RKO (cell line): ENCODE results near the gene TMEM184A.
"Not testable (repeated sequence)": the region's sequence is repeated elsewhere in the genome, so short reads cannot be mapped to it uniquely, and the experiment has no call there.

ENCODE experiments used
- DNase-seq: peaks from one replicate; pipeline ENCODE4 v3.0.0-alpha.2; 2016; ENCODE audit warnings: low spot score

Gene TMEM184A

DNA sequence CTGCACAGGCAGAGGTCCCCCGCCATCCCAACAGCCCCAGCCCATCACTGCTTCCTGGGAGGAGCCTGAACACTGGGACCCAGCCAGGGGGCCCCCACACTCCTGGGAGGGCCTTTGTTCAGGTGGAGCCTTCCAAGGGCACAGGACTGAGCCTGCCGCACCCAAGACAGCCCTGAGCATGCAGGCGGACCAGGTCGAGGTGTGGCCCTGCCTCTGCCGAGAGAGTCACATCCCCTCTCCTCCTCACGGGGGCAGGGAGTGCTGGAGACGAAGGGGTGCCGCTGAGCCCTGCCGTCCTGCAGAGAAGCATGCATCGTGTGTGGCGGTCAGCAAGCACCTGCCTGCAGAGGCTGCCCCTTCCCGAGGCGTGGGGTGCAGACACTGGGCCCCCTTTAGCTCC, 32.8 kb downstream of the TMEM184A start:
- DNase-seq: no peak

DNA sequence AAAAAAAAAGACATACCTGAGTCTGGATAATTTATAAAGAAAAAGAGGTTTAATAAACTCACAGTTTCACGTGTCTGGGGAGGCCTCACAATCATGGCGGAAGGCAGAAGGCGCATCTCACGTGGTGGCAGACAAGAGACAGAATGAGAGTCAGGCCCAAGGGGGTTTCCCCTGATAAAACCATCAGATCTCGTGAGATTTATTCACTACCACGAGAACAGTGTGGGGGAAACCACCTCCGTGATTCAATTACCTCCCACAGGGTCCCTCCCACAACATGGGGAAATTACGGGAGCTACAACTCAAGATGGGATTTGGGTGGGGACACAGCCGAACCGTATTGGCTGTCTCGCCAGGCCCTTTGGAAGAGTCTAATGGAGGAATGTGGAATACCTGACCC, 34.5 kb downstream of the TMEM184A start:
- no peak for DNase-seq

DNA sequence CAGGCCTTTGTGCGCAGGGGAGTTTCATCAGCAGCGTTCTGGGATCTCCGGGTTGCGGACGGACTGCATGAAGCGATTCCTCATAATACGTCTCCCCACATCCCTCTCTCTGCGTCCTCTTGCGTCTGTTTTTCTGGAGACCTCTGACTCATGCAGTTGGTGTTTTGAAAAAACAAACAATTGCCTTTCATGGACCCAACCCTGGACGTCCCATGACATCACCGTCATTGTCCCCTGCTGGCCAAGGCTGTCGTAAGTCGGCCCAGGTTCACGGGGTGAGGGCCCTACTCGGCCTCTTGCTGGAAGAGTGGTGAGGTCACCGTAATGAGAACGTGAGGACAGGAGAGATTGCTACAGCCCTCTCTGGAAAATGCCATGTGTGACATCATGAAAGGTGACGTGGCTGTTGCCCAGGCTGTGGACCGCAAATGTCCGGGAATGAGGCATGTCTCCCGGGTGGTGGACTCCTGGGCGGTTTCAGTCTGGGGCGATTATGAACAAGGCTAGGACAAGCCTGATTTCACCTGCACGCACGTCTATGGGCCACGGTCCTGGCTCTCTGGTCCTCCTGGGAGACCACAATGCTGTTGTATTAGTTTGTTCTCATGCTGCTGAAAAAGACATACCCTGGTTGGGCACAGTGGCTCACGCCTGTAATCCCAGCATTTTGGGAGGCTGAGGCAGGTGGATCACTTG, 35.3 kb downstream of the TMEM184A start:
- no peak for DNase-seq

DNA sequence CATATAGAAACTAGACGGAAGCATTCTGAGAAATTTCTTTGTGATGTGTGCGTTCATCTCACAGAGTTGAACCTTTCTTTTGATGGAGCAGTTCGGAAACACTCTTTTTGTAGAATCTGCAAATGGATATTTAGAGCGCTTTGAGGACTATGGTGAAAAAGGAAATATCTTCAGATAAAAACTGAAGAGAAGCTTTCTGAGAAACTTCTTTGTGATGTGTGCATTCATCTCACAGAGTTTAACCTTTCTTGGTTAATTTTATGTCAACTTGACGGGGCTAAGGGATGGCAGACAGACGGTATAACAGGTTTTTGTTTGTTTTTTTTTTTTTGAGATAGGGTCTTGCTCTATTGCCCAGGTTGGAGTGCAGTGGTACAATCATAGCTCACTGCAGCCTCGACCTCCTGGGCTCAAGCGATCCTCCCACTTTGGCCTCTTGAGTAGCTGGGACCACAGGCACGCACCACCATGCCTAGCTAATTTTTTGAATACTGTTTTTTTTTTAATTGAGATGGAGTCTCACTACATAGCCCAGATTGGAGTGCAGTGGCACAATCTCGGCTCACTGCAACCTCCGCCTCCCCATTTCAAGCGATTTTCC, 36.6 kb downstream of the TMEM184A start:
- DNase-seq: not testable (repeated sequence)

DNA sequence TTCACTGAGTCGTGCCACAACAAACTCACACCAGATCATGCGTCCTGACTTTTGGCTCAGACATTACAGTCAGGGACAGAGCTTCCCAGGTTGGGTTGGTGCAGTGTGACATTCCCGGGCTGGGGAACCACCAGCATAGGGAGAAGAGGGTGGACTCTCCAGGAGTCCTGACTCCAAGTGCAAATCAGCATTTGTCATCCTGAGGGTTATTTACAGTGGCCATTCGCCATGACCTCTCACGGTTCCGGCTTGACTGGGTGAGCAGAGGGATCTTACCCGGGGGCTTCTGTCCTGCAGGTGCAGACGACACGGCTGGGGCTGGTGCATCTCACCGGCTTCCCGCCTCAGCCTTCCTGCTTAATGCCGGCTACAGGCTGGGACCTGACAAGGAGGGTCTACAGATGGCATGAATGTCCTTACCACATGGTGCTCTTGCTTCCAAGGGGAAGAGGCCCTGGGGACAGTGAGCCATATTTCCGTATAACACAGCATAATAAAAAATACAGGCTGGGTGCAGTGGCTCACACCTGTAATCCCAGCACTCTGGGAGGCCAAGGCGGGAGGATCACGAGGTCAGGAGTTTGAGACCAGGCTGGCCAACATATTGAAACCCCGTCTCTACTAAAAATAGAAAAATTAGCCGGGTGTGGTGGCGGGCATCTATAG, 39.3 kb downstream of the TMEM184A start:
- DNase-seq: no peak

DNA sequence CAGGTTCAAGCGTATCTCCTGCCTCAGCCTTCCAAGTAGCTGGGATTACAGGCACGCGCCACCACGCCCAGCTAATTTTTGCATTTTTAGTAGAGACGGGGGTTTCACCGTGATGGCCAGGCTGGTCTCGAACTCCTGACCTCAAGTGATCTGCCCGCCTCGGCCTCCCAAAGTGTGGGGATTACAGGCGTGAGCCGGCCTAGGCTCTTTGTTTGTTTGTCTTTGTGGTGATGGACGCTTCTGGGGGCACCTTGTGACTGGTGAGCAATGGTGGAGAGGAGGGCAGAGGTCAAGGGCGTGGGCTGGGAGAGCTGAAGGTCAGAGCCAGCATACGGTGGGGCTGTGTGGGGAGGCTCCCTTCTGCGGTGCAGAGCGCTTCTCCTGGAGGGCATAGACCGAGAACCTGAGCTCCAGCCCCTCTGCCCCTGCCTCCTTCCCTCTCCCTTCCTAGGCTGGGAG, 40.5 kb downstream of the TMEM184A start:
- not testable (repeated sequence) for DNase-seq

DNA sequence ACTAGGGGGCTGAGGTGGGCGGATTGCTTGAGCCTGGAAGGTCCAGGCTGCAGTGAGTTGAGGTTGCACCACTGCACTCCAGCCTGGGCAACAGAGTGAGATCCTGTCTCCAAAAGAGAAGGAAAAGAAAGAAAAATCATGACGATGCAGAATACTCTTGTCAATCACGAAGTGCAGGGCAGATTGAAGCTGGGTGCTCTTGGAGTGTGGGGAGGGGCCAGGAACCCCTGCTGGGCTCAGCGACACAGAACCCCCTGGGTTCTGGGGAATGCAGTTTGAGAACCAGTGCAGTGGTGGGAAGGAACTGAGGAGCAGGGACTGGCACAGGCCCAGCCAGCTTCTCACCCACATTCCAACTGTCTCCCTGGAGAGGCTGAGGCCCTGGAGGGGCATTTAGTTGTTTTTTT, 41.0 kb downstream of the TMEM184A start:
- no peak for DNase-seq

DNA sequence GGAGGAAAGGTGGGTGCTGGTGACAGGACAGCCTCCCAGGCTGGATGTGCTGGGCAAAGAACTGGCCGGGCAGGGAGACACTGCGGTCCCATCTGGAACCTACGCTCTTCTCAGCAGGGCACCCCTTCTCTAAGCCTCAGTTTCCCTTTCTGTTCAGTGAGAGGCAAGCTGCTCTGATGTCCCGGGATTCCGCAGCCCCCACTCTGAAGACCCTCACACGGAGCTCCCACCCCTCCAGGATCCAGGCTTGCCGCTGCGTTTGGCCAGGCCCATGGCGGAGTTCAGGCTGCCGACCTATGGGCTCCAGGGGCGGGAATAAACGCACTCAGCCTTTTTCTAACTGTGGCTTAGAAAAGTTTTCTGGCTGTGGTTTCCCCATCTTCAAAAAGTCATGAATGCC, 41.6 kb downstream of the TMEM184A start:
- DNase-seq: no peak

DNA sequence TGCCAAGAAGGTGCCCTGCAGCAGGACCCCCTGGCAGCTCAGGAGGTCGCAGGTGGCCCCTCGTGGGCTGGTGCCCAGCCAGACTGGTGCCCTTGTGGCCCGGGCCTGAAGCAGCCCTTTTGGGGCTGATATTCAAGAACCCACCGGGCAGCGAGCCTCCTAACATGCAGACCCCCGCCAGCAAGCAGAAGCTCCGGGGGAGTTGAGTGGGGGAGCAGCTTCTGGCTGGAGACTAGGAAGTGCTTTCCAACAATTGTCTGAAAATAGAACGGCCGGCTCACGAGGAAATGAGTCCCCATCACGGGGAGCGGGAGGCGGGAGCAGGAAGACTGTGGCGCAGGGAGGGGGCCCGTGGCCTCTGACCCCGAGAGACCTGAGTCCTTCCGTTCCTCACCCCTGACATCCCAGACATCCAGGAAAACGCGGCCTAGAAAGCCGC, 42.3 kb downstream of the TMEM184A start:
- DNase-seq: no peak

DNA sequence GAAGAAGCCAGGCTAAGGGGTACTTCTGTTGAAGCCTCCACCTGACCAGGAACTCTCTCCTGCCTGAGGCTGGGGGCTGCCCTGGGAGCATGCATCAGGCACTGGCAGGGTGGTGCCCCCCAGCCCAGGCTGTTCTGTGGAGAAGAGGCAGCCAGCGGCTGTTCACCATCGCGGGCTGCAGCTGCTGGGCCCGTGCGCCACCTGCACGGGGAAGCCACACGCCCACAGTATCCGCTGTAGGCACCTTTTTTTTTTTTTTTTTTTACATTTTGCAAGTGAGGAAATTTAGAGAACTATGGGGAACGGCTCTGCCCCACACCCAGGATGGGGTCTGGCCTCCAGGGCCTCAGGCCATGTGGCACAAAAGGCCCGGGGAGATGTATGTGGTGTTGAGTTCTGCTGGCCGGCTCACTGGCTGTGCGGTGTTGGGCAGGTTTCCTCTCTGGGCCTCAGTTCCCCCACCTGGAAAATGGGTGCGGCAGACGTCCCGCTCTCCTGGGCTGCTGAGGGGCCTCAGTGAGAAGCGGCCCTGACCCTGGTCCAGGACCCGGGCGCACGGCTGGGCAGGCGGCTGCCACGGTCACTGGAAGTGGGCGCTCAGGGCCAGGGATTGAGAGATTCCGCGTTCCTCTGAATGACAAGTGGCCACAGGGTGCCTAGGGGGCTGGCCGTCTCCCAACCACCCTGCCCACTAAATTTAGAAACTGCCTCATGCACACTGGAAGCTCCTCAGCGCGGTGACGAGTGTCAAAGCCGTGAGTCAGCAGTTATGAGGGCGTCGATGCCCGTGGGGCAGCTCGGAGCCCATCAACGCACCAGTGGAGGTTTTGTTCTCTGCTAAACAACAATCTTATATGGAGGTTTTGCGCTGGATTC, 43.0 kb downstream of the TMEM184A start:
- DNase-seq: peak; percentile 72

DNA sequence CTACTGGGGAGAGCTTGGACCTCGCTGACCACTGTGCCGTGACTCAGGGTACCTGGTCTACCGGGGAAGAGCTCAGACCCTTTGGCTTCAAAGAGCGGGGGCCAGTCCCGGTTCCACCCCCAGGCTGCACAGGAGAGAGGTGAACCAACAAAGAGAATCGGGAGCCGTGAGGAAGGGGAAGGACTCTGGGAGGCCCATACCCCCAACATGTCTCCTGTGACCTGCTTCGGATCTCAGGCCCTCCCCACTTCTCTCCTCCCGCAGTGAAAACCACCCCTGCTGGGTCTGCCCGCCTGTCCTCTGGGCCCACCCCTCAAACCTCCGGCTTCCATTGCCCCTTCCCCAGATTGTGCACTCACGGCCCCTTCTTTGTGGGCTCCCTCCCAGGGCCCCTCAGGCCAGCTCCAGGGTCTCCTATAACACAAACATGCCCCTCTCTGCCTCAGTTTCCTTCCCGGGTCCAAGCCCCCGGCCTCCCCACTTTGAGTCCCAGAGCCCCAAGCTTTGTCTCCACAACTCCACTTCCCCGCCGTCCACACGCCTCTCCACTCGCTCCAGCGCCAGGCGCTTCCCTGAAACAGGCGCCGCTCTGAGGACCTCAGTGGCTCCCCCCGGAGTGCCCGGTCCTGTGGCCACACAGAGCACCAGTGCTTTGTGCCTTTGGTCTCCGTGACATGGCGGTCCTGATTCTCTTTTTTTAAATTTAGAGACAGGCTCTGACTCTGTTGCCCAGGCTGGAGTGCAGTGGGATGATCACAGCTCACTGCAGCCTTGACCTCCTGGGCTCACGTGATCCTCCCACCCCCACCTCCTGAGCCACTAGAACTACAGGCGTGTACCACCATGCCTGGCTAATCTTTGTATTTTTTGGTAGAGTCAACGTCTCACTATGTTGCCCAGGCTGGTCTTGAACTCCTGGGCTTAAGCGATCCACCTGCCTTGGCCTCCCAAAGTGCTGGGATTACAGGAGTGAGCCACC, 44.3 kb downstream of the TMEM184A start:
- DNase-seq: no peak

DNA sequence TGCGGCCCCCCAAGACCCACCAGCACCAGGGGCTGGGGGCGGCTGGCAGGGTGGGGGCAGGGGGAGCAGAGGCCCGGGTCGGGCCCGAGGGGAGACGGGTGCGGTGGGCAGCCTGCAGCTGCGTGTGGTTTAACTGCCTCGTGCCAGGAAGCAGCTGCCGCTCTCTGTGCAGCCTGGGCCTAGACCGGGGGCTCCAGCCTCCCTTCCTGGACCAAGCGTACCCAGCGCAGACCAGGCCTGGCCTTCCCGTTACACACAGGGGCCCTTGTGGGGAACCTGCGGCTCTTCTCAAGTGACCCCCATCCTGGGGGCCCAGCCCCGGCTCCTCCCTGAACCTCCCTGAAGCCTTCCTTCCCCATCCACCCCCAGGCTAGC, 45.2 kb downstream of the TMEM184A start:
- DNase-seq: no peak

DNA sequence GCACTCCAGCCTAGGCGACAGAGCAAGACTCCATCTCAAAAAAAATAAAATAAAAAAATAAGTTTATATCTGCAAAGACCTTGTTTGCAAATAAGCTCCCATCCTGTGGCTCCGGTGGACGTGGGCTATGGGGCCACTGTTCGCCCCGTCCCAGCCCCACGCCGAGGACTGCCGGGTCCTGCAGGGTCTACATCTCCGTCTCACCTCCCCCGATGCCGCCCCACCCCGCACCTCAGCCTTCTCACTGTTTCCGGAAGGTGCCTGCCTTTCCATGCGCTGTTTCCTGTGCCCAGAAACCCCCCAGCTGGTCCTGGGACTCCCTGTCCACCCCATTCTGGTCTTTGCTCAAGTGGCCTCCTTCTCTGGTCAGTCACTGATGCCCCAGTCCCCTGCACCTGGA, 46.8 kb downstream of the TMEM184A start:
- DNase-seq: no peak

DNA sequence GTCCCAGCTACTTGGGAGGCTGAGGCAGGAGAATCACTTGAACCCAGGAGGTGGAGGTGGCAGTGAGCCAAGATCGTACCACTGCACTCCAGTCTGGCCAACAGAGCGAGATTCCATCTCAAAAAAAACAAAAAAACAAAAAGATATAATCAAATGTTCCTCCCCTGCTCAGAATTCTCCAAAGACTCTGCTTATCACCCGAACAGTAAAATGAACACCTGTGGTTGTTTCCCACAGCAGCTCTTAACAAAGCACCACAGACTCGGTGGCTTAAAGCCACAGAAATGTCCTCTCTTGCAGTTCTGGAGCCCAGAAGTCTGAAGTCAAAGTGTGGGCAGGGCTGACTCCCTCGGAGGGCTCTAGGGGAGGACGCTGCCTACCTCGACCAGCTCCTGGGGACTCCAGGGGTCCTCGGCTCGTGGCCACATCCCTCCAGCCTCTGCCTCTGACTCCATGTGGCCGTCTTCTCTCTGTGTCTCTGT, 47.7 kb downstream of the TMEM184A start:
- no peak for DNase-seq

DNA sequence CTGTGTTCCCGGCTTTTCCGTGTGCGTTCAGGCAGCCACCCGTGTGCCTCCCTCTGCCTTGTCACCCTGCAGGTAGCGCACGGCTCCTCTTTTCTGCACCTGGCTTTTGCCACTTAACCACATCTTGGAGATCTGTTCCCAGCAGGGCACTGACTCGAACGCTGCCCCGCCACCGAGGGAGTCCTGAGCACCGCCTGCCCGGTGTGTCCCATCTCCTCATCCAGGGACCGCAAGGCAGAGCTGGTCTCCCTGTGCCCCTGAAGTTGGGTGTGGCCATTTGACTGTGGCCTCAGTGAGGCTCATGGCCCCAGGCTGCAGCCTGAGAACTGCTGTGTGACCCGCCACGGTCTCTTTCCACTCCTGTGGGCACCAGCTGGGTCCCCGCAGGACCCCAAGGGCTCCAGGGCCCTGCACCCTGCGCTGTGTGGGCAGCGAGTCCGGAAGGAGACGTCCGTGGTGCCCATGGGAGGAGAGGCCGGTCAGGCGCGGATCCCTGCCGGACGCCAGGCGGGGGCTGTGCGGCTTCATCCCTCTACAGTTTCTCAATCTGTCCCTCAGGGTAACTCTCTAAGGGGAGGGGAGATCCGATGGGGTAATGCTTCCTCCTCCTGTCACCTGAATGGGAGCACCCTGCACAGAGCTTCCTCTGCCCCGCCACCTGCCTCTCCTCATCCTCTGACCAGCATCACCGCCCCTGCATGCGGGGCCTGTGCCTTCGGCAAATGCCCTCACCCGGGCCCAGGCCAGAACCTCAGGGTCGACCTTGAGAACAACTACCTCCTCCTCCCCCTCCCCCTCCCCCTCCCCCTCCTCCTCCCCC, 50.1 kb downstream of the TMEM184A start:
- DNase-seq: no peak

DNA sequence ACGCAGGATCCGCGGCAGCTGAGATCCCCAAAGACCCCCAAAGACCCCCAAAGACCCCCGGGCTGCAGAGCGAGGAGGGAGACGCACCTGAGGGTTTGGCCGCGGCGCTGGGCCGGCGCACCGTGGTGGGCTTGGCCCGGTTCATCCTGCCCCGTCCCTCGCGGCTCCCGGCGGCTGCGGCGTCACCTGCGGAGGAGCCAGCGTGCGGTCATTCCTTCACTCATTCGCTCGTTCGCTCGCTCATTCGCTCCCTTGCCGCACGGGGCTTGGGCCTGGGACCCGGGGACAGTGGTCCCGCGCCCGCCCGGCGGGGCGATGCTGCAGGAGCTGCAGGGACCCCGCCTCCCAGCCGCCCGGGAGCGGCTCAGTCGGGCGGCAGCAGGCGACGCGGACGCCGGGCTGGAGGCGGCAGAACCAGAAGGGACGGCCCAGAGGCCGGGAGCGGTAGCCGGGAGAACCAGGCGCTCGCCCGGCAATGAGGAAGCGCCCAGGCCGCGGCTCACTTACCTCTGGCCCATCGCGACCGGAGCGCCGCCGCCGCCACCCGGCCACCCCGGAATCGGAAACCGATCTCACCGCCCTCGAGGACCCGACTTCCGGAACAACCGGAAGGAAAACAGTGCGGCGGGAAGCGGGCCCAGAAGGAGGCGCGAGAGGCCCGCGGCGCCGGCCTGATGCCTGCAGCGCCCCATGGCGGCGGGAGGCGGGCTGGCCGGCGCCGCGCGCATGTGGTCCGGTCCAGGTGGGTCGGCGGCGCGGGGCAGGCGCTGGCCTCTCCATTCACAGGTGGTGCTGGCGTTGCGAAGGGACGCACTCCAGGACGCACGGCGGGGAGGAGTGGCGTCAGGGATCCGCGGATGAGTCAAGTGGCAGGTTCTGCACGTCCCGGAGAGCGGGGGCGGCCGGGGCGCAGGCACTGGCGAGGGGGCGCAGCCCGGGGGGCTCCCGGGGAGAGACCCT, 51.9 kb downstream of the TMEM184A start, which contains the start of gene INTS1:
Gene INTS1, minus strand, starts transcription at position 574 of the 960 bp plus-strand sequence. Its CDS starts 429 bp downstream, at position 145.
- DNase-seq: peak; percentile 89

DNA sequence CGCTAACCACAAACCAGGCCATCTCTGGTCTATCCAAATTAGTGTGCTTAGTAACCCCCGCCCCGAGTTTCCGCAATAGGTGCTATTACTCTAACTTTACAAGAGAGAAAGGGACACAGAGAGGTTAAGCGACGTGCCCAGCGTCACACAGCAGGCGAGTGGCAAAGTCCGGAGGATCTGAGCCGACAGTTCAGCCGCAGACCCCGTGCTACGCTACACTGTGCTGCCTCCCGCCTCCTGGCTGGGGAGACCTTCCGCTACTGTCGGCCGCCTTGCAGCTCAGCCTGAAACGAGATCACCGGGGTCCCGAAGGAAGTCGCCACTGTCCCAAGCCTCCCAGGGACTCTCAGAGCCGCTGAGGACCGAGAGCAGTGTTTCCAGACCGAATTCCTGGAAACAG, 52.6 kb downstream of the TMEM184A start:
- DNase-seq: peak; percentile 44

DNA sequence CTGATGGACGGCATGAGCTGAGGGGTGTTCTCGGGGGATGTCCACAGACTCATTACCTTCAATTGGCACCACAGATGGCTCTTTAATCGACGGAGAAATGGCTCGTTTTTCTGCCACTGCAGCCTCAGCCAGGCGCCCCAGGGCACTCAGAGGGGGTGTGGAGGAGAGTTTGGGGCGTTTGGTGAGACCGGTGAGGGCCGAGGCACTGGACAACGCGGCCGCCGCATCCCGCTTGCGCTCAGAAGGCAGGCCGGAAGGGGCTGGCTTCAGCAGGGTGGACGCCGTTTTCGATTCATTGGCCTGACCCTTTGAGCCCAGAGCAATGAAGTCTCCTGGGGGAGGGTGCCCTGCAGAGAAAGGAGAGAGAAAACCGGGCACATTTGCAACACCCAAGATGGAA, 53.2 kb downstream of the TMEM184A start:
- no peak for DNase-seq
